GM12801 (cell line): ENCODE results near the gene RNASE3.

Source experiments
- CTCF ChIP-seq: IDR thresholded peaks from one replicate; pipeline ENCODE4 v1.5.1; 2011; ENCODE audit warnings: control low read depth; ENCODE audit not compliant: insufficient read length; ENCODE audit errors: extremely low read depth

Gene RNASE3

DNA sequence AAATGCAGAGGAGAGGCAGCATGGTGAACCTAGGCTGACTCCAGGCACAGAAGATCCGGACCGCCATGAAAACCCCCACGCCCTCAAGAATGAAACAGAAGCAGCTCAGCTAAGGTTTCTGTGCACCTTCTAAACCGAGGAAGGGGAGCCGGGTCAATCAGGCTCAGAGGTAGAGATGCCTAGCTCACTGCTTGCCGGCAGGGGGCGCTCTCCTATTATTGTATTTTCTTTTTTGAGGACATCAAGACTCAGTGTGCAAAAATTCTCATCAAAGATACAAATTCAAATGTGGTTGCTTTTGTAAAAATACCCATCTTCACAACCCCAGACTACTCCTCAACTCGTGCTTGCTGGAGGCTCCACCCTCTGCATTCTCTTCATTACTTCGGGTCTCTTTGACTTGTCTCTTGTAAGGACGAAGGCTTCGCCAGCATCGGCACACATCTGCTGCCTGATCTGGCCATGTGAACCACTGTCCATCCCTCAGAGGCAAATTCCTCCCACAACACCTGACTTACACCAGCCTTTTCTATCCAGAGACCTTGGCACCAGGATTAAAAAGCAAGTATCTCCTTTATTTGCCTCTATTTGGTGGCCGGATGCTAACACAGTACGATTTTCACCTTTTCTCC, 33.4 kb upstream of the RNASE3 start:
- no peak for TF ChIP-seq CTCF

DNA sequence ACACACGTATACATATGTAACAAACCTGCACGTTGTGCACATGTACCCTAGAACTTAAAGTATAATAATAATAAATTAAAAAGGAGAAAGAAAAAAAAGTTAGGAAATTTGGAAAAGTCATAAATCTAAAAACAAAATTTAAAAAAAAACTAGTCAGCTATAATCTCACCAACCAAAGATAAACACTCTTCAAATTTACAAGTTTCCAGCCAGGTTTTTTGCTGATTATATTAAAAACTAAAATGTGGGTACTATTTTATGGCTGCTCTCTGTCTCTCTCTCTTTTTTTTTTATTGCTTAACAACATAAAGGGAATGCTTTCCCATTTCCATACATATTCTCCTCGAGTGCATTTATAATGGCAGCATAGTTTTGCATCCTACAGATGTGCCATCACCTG, 25.0 kb upstream of the RNASE3 start:
- no peak for TF ChIP-seq CTCF

DNA sequence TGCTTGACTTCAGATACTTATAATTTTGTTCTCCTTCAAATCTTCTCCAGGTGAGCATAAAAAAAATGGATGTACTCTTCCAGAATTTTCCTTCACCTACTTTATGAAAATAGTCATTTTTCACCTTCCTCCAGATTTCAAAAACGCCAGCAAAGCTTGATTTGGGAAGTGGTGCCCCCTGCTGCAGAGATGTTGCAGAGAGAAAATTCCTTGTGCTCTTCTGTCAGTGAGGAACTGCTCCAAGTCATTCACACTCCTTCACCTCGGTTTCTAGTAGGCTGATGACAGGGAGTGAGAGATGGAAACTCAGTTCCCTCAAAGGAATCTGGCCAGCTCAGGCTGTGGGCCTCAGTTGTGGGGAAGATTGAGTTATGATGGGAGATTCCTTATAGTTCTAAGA, 24.2 kb upstream of the RNASE3 start:
- no peak for TF ChIP-seq CTCF

- peak; percentile 9 for TF ChIP-seq CTCF
Measured at GRCh38 chr14:20873370-20874177, 17.6 kb upstream of the RNASE3 start.

DNA sequence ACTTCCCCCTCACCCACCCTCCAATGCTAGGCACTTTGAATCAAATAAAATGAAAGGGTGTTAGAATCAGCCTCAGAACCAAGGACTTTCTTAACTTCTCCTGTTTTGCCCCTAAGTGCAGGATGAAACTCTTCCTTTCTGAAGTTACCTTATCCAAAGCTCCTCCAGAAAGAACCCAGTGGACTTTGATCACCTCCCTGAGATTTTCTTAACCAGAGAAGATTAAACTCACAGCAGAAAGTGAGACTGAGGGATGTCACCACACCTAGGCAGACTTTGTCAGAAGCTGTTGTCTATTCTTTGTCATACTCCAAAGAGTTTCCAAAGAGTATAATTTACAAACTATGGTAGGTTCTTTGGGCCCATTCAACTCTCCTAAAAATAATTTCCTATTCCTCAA, 14.2 kb upstream of the RNASE3 start:
- no peak for TF ChIP-seq CTCF

DNA sequence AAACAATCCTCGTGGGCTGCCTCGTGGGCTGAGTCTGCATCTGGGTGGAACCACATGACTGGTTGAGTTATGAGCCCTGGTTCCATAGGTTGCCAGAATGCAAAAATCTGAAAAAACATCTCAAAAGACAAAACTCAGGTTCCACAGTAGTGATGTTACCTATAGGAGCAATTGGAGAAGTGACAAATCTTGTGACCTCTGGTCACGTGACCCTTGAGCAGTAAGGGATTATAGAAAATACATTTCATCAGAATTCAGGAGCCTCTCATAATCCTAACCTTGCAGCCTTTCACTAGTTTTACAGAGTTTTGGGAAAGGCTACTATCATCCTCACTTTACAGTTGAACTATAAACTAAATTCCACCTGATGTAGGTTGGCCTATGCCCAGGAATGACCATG, 12.5 kb upstream of the RNASE3 start:
- TF ChIP-seq CTCF, result no peak

DNA sequence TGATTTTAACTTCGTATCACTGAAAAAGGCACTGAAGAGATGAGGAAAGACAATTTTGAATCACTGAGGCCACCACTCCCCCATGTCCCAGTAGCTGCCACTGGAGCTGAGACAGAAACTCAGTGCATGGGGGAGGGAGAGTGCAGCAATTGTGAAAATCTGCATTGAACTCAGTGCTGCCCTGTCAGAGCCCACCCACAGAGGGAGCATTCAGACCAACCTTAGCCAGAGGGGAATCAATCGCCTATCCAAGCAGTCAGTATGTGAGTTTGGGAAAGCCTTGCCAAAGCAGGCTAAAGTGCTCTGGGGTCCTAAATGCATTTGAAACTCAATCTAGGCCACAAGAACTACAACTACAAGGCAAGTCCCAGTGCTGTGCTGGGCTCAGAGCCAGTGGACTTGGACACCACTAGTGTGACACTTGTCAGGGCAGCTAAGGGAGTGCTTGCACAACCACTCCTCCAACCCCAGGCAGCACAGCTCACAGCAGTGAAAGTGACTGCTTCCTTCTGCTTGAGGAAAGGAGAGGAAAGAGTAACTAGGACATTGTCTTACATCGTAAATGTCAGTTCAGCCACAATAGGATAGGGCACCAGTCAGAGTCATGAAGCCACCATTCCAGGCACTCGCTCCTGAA, 13.3 kb downstream of the RNASE3 start:
- TF ChIP-seq CTCF, result no peak
